Measurements from ENCODE around the gene GRIA4.

DNA sequence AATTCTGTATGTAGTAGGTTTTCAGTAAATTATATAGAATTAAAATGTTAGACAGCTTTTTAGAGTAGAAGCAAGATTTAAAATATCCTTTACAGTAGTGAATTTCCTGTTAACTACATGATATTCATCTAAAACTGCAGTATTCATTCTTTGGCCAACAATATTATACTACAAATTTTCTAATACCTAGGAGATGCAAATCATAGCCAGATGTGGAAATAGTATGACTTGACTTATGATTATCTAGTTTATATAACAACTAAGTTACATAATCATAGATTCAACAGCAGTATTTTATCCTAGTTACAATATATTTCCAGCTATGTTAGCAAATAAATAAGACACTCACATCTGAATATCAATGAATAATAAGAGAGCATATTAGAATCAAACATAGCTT, 249.0 kb downstream of the GRIA4 start:
- TF ChIP-seq, protein P1, sequence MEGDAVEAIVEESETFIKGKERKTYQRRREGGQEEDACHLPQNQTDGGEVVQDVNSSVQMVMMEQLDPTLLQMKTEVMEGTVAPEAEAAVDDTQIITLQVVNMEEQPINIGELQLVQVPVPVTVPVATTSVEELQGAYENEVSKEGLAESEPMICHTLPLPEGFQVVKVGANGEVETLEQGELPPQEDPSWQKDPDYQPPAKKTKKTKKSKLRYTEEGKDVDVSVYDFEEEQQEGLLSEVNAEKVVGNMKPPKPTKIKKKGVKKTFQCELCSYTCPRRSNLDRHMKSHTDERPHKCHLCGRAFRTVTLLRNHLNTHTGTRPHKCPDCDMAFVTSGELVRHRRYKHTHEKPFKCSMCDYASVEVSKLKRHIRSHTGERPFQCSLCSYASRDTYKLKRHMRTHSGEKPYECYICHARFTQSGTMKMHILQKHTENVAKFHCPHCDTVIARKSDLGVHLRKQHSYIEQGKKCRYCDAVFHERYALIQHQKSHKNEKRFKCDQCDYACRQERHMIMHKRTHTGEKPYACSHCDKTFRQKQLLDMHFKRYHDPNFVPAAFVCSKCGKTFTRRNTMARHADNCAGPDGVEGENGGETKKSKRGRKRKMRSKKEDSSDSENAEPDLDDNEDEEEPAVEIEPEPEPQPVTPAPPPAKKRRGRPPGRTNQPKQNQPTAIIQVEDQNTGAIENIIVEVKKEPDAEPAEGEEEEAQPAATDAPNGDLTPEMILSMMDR (IDR thresholded peaks at IDR 0.05; ENCODE audit: low read depth, low read length) = no peak
- no peak for TF ChIP-seq EZH2phosphoT487 (IDR thresholded peaks at IDR 0.05; ENCODE audit: low read depth)
